HG02571 (cell line): ENCODE results near the gene PGM5.

Experiments used
- ATAC-seq: cut with Tn5 transposase; IDR thresholded peaks from one replicate; pipeline ENCODE4 v1.9.1; 2021; ENCODE audit warnings: mild to moderate bottlenecking, moderate library complexity; ENCODE audit not compliant: unreplicated experiment

Gene PGM5

GRCh38 chr9:68574150-68574549, 217.7 kb downstream of the PGM5 start:
- ATAC-seq = no peak

- no peak for ATAC-seq
Observed at GRCh38 chr9:68575817-68576216, 219.4 kb downstream of the PGM5 start.

GRCh38 chr9:68577774-68578591, 221.6 kb downstream of the PGM5 start:
- peak; percentile 87 for ATAC-seq
